Measurements from ENCODE around the gene FOXF1.

The FOXF1 gene

DNA sequence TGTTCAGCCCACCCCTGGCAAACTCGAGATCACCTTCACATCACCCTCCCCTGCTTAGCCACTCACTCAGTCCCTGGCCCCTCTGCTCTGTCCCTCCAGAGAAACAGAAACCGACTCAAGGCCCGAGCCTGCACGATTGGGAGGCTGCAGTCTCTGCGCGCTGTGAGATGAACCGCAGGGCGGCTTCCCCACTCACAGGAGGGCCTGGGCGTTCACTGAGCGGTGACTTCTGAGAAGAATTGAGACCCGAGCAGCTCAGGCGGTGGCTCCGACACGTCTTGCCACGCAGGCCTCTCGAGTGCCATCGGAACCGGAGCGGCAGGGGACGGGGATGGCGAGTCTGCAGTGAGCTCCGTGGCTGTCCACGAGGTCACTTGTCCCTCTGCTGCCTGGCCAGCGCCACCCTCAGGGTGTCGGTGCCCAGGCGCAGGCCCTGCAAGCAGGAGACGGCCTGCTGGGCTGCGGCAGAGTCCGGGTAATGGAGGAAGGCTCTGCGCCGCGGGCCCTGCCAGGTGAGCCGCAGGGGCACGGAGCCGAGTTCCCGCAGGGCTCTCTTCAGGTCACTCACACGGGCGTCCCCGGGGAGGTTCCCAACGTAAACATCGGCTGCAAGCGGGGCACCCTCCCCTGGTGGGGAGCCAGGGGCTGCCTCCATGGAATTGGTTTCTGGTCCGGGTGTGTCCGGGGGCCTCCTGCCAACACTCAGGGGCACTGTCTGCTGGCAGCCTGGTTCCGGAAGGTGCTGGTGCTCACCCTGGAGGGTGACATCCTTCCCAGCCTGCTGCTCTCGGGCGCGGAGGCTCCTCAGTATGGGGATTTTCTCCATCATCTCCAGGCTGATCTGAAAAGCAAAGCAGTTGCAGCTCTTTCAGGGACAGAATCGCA is 21.6 kb downstream of the FOXF1 start:
- H3K4me2 ChIP-seq (ENCODE audit: low read length) = no peak overlapping the region

GRCh38 chr16:86532526-86532815 is 22.1 kb downstream of the FOXF1 start:
- no peaks in the 10 kb centered on the region for H3K9me2 ChIP-seq (replicated peaks; ENCODE audit: control insufficient read depth, low read length)
- no peaks in the 10 kb centered on the region for H4K20me1 ChIP-seq (ENCODE audit: control insufficient read depth, insufficient read depth, low read depth, low read length)
- H3K36me3 ChIP-seq (ENCODE audit: control insufficient read depth, low read length) = no peaks in the 10 kb centered on the region
- no peaks in the 10 kb centered on the region for H3F3A ChIP-seq (ENCODE audit: control insufficient read depth, insufficient read depth)
- TF ChIP-seq, protein P1, sequence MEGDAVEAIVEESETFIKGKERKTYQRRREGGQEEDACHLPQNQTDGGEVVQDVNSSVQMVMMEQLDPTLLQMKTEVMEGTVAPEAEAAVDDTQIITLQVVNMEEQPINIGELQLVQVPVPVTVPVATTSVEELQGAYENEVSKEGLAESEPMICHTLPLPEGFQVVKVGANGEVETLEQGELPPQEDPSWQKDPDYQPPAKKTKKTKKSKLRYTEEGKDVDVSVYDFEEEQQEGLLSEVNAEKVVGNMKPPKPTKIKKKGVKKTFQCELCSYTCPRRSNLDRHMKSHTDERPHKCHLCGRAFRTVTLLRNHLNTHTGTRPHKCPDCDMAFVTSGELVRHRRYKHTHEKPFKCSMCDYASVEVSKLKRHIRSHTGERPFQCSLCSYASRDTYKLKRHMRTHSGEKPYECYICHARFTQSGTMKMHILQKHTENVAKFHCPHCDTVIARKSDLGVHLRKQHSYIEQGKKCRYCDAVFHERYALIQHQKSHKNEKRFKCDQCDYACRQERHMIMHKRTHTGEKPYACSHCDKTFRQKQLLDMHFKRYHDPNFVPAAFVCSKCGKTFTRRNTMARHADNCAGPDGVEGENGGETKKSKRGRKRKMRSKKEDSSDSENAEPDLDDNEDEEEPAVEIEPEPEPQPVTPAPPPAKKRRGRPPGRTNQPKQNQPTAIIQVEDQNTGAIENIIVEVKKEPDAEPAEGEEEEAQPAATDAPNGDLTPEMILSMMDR (IDR thresholded peaks at IDR 0.05; ENCODE audit: low read depth, low read length, poor library complexity, severe bottlenecking) = no peak
- TF ChIP-seq EZH2phosphoT487 (IDR thresholded peaks at IDR 0.05; ENCODE audit: borderline replicate concordance, low read length) = no peak
- H3K79me2 ChIP-seq (ENCODE audit: control insufficient read depth, low read length) = no peaks in the 10 kb centered on the region
- no peak overlapping the region for H3K4me2 ChIP-seq (ENCODE audit: low read length)
- H3K4me3 ChIP-seq (ENCODE audit: low read length) = no peak overlapping the region
- no peaks in the 10 kb centered on the region for H3K9me3 ChIP-seq (ENCODE audit: control insufficient read depth, insufficient read depth, low read length)
- no peak overlapping the region for H3K27ac ChIP-seq (ENCODE audit: low read depth, low read length)
- no peaks in the 10 kb centered on the region for H3K27me3 ChIP-seq (ENCODE audit: control insufficient read depth, low read length)
- no peaks in the 10 kb centered on the region for H3K4me1 ChIP-seq (ENCODE audit: control insufficient read depth, low read length)

More for the DNA sequence above, 21.6 kb downstream of the FOXF1 start:
- no peaks in the 10 kb centered on the region for H3F3A ChIP-seq (ENCODE audit: control insufficient read depth, insufficient read depth)
- no peaks in the 10 kb centered on the region for H3K79me2 ChIP-seq (ENCODE audit: control insufficient read depth, low read length)
- no peaks in the 10 kb centered on the region for H4K20me1 ChIP-seq (ENCODE audit: control insufficient read depth, insufficient read depth, low read depth, low read length)
- no peaks in the 10 kb centered on the region for H3K9me3 ChIP-seq (ENCODE audit: control insufficient read depth, insufficient read depth, low read length)
- H3K4me3 ChIP-seq (ENCODE audit: low read length) = no peak overlapping the region
- H3K4me1 ChIP-seq (ENCODE audit: control insufficient read depth, low read length) = no peaks in the 10 kb centered on the region
- TF ChIP-seq EZH2phosphoT487 (IDR thresholded peaks at IDR 0.05; ENCODE audit: borderline replicate concordance, low read length) = no peak
- TF ChIP-seq, protein P1 (IDR thresholded peaks at IDR 0.05; ENCODE audit: low read depth, low read length, poor library complexity, severe bottlenecking) = no peak
- H3K9me2 ChIP-seq (replicated peaks; ENCODE audit: control insufficient read depth, low read length) = no peaks in the 10 kb centered on the region
- H3K27me3 ChIP-seq (ENCODE audit: control insufficient read depth, low read length) = no peaks in the 10 kb centered on the region
- H3K27ac ChIP-seq (ENCODE audit: low read depth, low read length) = no peak overlapping the region
- no peaks in the 10 kb centered on the region for H3K36me3 ChIP-seq (ENCODE audit: control insufficient read depth, low read length)

GRCh38 chr16:86533076-86533475 is 22.7 kb downstream of the FOXF1 start:
- TF ChIP-seq, protein P1 (IDR thresholded peaks at IDR 0.05; ENCODE audit: low read depth, low read length, poor library complexity, severe bottlenecking) = no peak
- no peak for TF ChIP-seq EZH2phosphoT487 (IDR thresholded peaks at IDR 0.05; ENCODE audit: borderline replicate concordance, low read length)

More at GRCh38 chr16:86533076-86533475, 22.7 kb downstream of the FOXF1 start:
- Histone ChIP-seq H3F3A (ENCODE audit: control insufficient read depth, insufficient read depth) (no peaks in the 10 kb centered on the region), H3K4me1 (ENCODE audit: control insufficient read depth, low read length) (no peaks in the 10 kb centered on the region), H3K79me2 (ENCODE audit: control insufficient read depth, low read length) (no peaks in the 10 kb centered on the region), H3K4me2 (ENCODE audit: low read length) (no peak overlapping the region), H3K27me3 (ENCODE audit: control insufficient read depth, low read length) (no peaks in the 10 kb centered on the region), H3K27ac (ENCODE audit: low read depth, low read length) (no peak overlapping the region), H4K20me1 (ENCODE audit: control insufficient read depth, insufficient read depth, low read depth, low read length) (no peaks in the 10 kb centered on the region), H3K36me3 (ENCODE audit: control insufficient read depth, low read length) (peaks cover 3% of the 10 kb centered on the region; the same call in 1 of the 2 replicates), H3K4me3 (ENCODE audit: low read length) (no peak overlapping the region), H3K9me2 (replicated peaks; ENCODE audit: control insufficient read depth, low read length) (no peaks in the 10 kb centered on the region), H3K9me3 (ENCODE audit: control insufficient read depth, insufficient read depth, low read length) (no peaks in the 10 kb centered on the region)
